ENCODE measurements around the gene JAZF1.
"Not testable (repeated sequence)": the region's sequence is repeated elsewhere in the genome, so short reads cannot be mapped to it uniquely, and the experiment has no call there.

The JAZF1 gene

DNA sequence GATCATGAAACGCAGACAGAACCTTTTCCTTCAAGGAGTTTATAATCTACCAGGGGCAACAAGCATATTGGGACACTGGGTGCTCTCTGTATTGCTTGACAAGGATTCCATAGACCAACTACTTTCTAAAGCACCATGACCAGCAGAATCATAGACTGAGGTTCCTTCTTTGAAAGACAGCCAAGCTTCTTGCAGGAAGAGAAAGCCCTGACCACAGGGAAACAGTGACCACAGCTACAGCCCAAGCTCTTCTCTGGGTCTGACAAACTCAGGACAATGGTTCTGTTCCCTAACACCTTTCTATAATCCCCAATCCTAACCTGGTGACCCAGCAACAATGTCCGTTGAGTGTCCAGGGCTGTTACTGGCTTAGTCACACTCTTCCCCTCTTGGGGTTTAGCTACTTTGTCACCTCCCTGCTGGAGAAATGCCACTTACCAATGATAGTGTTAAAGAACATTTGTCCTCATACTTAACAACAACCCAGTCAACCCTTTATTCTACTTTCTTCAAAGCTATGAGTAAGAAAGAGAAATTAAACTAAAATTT lies 155.7 kb downstream of the JAZF1 start:
- no peaks in the 10 kb centered on the region for H3K27me3 ChIP-seq (ENCODE audit: insufficient read depth, low read length)
- H3K79me2 ChIP-seq (ENCODE audit: control insufficient read depth, insufficient read depth, low read length, unreplicated experiment): peaks cover 7% of the 10 kb centered on the region
- H3K4me3 ChIP-seq (ENCODE audit: low read depth, low read length): no peak overlapping the region
- no peak overlapping the region for H3K27ac ChIP-seq (ENCODE audit: low read depth, low read length)
- peaks cover 10% of the 10 kb centered on the region for H3K4me1 ChIP-seq (ENCODE audit: control insufficient read depth, insufficient read depth, low read length, unreplicated experiment)
- H3K36me3 ChIP-seq (ENCODE audit: insufficient read depth, low read length): no peaks in the 10 kb centered on the region
- no peak overlapping the region for H2AFZ ChIP-seq (ENCODE audit: low read length, unreplicated experiment)

DNA sequence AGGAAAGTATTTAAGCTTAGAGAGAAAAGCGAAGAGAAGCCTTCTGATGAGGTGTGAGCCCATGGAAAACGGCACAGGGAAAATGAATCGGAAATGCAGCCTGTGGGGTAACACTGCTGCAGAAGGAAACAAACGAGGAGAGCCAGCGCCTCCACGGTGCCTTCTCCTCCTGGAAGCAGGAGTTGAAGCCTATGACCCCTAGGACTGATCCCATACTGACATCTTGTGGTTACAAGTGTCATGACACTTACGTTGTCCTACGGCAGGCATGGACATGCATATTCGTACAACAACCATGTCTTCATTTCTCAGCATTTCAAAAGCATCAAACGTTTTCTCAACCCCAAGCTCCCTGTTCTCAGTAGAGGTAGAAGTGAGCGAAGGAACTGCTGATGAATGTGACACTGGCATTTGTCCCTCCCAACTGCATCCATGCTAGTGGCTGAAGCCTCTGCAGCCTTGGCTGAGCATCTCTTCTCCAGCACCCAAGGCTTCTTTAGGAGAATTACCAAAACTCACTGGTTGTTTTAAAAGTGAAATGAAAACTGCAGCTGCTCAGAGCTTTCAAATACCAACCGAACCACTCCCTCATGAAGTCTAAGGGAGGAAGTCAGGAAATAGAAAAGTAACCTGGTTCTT lies 160.2 kb downstream of the JAZF1 start:
- Histone ChIP-seq H3K4me3 (ENCODE audit: low read depth, low read length) (peak overlapping the region; percentile 62), H3K36me3 (ENCODE audit: insufficient read depth, low read length) (no peaks in the 10 kb centered on the region), H3K79me2 (ENCODE audit: control insufficient read depth, insufficient read depth, low read length, unreplicated experiment) (peaks cover 7% of the 10 kb centered on the region), H3K27ac (ENCODE audit: low read depth, low read length) (no peak overlapping the region), H2AFZ (ENCODE audit: low read length, unreplicated experiment) (peak overlapping the region; percentile 31), H3K4me1 (ENCODE audit: control insufficient read depth, insufficient read depth, low read length, unreplicated experiment) (peaks cover 36% of the 10 kb centered on the region), H3K27me3 (ENCODE audit: insufficient read depth, low read length) (no peaks in the 10 kb centered on the region)

GRCh38 chr7:28018856-28019465 lies 161.6 kb downstream of the JAZF1 start:
- Histone ChIP-seq H3K4me3 (ENCODE audit: low read depth, low read length) (no peak overlapping the region), H3K36me3 (ENCODE audit: insufficient read depth, low read length) (no peaks in the 10 kb centered on the region), H2AFZ (ENCODE audit: low read length, unreplicated experiment) (no peak overlapping the region), H3K4me1 (ENCODE audit: control insufficient read depth, insufficient read depth, low read length, unreplicated experiment) (peaks cover 36% of the 10 kb centered on the region), H3K27me3 (ENCODE audit: insufficient read depth, low read length) (no peaks in the 10 kb centered on the region), H3K27ac (ENCODE audit: low read depth, low read length) (no peak overlapping the region), H3K79me2 (ENCODE audit: control insufficient read depth, insufficient read depth, low read length, unreplicated experiment) (peaks cover 7% of the 10 kb centered on the region)

GRCh38 chr7:28018446-28018845 lies 162.1 kb downstream of the JAZF1 start:
- Histone ChIP-seq H3K4me3 (ENCODE audit: low read depth, low read length) (no peak overlapping the region), H3K27ac (ENCODE audit: low read depth, low read length) (no peak overlapping the region), H2AFZ (ENCODE audit: low read length, unreplicated experiment) (no peak overlapping the region), H3K36me3 (ENCODE audit: insufficient read depth, low read length) (no peaks in the 10 kb centered on the region), H3K27me3 (ENCODE audit: insufficient read depth, low read length) (no peaks in the 10 kb centered on the region), H3K79me2 (ENCODE audit: control insufficient read depth, insufficient read depth, low read length, unreplicated experiment) (peaks cover 7% of the 10 kb centered on the region), H3K4me1 (ENCODE audit: control insufficient read depth, insufficient read depth, low read length, unreplicated experiment) (peaks cover 36% of the 10 kb centered on the region)

- no peaks in the 10 kb centered on the region for H3K27me3 ChIP-seq (ENCODE audit: insufficient read depth, low read length)
- H2AFZ ChIP-seq (ENCODE audit: low read length, unreplicated experiment): no peak overlapping the region
- H3K36me3 ChIP-seq (ENCODE audit: insufficient read depth, low read length): no peaks in the 10 kb centered on the region
- peaks cover 7% of the 10 kb centered on the region for H3K79me2 ChIP-seq (ENCODE audit: control insufficient read depth, insufficient read depth, low read length, unreplicated experiment)
- H3K27ac ChIP-seq (ENCODE audit: low read depth, low read length): no peak overlapping the region
- H3K4me3 ChIP-seq (ENCODE audit: low read depth, low read length): no peak overlapping the region
- peaks cover 39% of the 10 kb centered on the region for H3K4me1 ChIP-seq (ENCODE audit: control insufficient read depth, insufficient read depth, low read length, unreplicated experiment)
These were observed 162.6 kb downstream of the JAZF1 start for GRCh38 chr7:28018020-28018419.

DNA sequence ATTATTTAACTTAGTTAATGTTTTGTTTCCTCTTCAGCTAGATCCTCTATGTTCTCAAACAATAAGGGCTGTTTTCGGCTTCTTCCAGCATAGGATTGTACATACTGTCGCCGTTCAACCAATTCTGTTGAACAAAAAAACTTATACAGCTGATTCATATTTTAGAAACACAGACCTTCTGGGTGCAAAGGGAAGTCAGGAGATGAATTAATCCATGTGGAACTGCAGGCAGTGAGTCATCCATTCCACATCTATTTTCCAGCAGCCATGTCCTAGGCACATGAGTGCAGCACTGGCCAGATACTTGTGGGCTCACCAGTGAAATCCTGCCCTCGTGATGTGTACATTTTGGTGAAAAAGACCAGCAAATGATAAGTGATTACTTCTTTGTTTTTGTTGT lies 163.2 kb downstream of the JAZF1 start:
- peaks cover 45% of the 10 kb centered on the region for H3K4me1 ChIP-seq (ENCODE audit: control insufficient read depth, insufficient read depth, low read length, unreplicated experiment)
- H3K27me3 ChIP-seq (ENCODE audit: insufficient read depth, low read length): no peaks in the 10 kb centered on the region
- no peaks in the 10 kb centered on the region for H3K36me3 ChIP-seq (ENCODE audit: insufficient read depth, low read length)
- no peak overlapping the region for H2AFZ ChIP-seq (ENCODE audit: low read length, unreplicated experiment)
- peaks cover 7% of the 10 kb centered on the region for H3K79me2 ChIP-seq (ENCODE audit: control insufficient read depth, insufficient read depth, low read length, unreplicated experiment)
- H3K4me3 ChIP-seq (ENCODE audit: low read depth, low read length): no peak overlapping the region
- H3K27ac ChIP-seq (ENCODE audit: low read depth, low read length): no peak overlapping the region

GRCh38 chr7:28016297-28016696 lies 164.3 kb downstream of the JAZF1 start:
- H3K27ac ChIP-seq (ENCODE audit: low read depth, low read length): no peak overlapping the region
- H2AFZ ChIP-seq (ENCODE audit: low read length, unreplicated experiment): no peak overlapping the region
- peaks cover 7% of the 10 kb centered on the region for H3K79me2 ChIP-seq (ENCODE audit: control insufficient read depth, insufficient read depth, low read length, unreplicated experiment)
- H3K27me3 ChIP-seq (ENCODE audit: insufficient read depth, low read length): no peaks in the 10 kb centered on the region
- no peaks in the 10 kb centered on the region for H3K36me3 ChIP-seq (ENCODE audit: insufficient read depth, low read length)
- peaks cover 45% of the 10 kb centered on the region for H3K4me1 ChIP-seq (ENCODE audit: control insufficient read depth, insufficient read depth, low read length, unreplicated experiment)
- H3K4me3 ChIP-seq (ENCODE audit: low read depth, low read length): no peak overlapping the region

DNA sequence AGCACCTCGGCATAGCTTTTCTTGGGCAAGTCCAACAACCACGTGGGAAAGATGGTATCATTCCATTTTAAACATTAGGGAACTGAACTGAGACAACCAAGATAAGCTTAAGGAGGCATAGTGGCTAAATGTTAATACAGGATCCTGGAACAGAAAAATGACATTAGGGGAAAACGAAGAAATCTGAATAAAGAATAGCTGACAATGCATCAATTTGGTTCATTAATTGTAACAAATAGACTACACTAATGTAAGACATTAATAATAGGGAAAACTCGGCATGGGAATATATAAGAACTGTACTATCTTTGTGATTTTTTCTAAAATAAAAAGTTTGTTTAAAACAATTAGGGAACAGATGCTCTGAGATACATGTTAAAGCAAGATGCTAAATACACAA lies 165.4 kb downstream of the JAZF1 start:
- Histone ChIP-seq H3K36me3 (ENCODE audit: insufficient read depth, low read length) (no peaks in the 10 kb centered on the region), H3K27ac (ENCODE audit: low read depth, low read length) (no peak overlapping the region), H3K79me2 (ENCODE audit: control insufficient read depth, insufficient read depth, low read length, unreplicated experiment) (peaks cover 9% of the 10 kb centered on the region)

GRCh38 chr7:28014340-28014739 lies 166.3 kb downstream of the JAZF1 start:
- H3K27me3 ChIP-seq (ENCODE audit: insufficient read depth, low read length); H3K36me3 ChIP-seq (ENCODE audit: insufficient read depth, low read length); H3K27ac ChIP-seq (ENCODE audit: low read depth, low read length); H3K79me2 ChIP-seq (ENCODE audit: control insufficient read depth, insufficient read depth, low read length, unreplicated experiment); H2AFZ ChIP-seq (ENCODE audit: low read length, unreplicated experiment); H3K4me3 ChIP-seq (ENCODE audit: low read depth, low read length): not testable (repeated sequence)
- peaks cover 31% of the 10 kb centered on the region for H3K4me1 ChIP-seq (ENCODE audit: control insufficient read depth, insufficient read depth, low read length, unreplicated experiment)

More for the DNA sequence above, 165.4 kb downstream of the JAZF1 start:
- Histone ChIP-seq H3K4me3 (ENCODE audit: low read depth, low read length) (no peak overlapping the region), H2AFZ (ENCODE audit: low read length, unreplicated experiment) (no peak overlapping the region), H3K27me3 (ENCODE audit: insufficient read depth, low read length) (no peaks in the 10 kb centered on the region), H3K4me1 (ENCODE audit: control insufficient read depth, insufficient read depth, low read length, unreplicated experiment) (peaks cover 38% of the 10 kb centered on the region)

DNA sequence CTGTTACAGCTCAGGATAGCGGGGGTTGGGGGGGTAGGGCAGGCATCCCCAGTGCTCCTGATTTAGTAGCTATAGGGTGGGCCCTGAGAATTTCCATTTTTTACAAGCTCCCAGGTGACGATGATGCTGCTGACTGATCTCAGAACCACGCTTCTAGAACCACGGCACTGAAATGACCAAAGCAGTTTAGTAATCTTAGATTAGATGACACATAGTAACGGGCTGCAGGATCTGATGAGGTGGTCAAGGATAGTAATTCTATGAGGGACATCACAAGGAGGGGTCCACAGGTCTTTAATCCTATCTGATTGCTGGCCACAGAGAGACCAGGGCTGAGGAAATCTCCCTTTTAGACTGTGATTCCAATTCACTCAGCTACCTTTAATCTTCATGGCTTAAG lies 167.2 kb downstream of the JAZF1 start:
- Histone ChIP-seq H3K4me1 (ENCODE audit: control insufficient read depth, insufficient read depth, low read length, unreplicated experiment) (peaks cover 22% of the 10 kb centered on the region), H3K36me3 (ENCODE audit: insufficient read depth, low read length) (no peaks in the 10 kb centered on the region), H3K27ac (ENCODE audit: low read depth, low read length) (no peak overlapping the region), H3K79me2 (ENCODE audit: control insufficient read depth, insufficient read depth, low read length, unreplicated experiment) (peaks cover 3% of the 10 kb centered on the region), H3K27me3 (ENCODE audit: insufficient read depth, low read length) (no peaks in the 10 kb centered on the region), H3K4me3 (ENCODE audit: low read depth, low read length) (no peak overlapping the region), H2AFZ (ENCODE audit: low read length, unreplicated experiment) (no peak overlapping the region)

GRCh38 chr7:28013019-28013418 lies 167.6 kb downstream of the JAZF1 start:
- Histone ChIP-seq H3K4me3 (ENCODE audit: low read depth, low read length) (no peak overlapping the region), H2AFZ (ENCODE audit: low read length, unreplicated experiment) (no peak overlapping the region), H3K27ac (ENCODE audit: low read depth, low read length) (no peak overlapping the region), H3K36me3 (ENCODE audit: insufficient read depth, low read length) (no peaks in the 10 kb centered on the region), H3K4me1 (ENCODE audit: control insufficient read depth, insufficient read depth, low read length, unreplicated experiment) (peaks cover 18% of the 10 kb centered on the region), H3K79me2 (ENCODE audit: control insufficient read depth, insufficient read depth, low read length, unreplicated experiment) (peaks cover 3% of the 10 kb centered on the region), H3K27me3 (ENCODE audit: insufficient read depth, low read length) (no peaks in the 10 kb centered on the region)
